ENCODE measurements around the gene FBXL15.
A peak's percentile ranks its signal among the peaks of the same experiment; 100 is the strongest.

FBXL15 gene

DNA sequence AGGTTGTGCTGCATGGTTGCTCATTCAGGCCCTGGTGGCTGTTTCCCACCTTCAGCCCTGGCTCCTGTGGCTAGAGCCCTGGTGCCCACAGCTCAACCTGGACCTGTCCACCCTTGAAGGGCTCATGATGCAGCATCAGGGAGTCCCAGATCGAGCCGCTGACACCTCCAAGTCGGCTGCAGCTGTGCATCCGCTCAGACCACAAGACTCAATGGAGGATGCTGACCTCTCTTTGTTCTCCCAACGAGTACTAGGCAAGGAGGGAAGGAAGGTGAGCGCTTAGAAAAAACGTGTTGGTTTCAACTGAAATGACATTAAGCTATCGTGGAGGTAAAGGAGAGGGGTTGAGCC, 40.2 kb downstream of the FBXL15 start:
- DNase-seq: no peak

DNA sequence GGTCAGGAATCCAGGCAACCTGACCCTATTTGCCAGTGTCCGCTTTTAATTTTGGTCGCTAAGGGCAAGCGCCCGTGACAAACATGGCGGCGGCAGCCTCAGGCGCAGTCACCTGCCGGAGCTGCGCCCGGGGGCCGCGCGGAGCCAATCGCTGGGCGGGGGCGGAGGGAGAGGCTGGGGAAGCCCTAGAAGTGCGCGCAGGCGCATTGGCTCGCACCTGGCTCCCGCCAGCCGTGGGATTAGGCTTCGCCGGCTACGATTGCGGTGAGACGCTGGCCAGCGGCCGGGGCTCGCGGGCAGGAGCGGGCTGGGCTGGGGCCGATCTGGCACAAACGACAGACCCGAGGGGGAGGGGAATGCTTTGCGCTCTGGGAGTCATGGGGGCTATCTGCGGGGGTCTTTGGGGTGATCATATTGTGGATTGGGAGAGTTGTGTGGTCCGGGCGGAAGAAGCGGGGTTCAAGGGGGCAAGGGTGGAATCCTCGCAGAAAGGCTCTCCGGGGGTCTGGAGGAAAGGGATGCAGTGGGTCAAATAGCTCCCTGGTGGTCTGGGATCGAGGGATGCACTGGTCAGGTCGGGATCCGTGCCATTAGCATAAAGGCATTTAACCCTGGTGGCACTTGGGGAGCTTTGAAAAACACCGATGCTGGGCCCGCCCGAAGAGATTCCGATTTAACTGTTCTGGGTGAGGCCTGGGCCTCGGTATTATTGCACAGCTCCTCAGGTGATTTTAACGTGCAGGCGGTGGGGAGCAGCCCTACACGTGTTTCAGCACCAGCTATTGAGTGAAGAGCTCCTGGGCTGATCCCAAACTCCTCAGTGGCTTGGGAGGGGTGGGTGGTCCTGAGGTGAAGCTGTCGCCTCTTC, 40.8 kb downstream of the FBXL15 start:
- peak; percentile 47 for DNase-seq

DNA sequence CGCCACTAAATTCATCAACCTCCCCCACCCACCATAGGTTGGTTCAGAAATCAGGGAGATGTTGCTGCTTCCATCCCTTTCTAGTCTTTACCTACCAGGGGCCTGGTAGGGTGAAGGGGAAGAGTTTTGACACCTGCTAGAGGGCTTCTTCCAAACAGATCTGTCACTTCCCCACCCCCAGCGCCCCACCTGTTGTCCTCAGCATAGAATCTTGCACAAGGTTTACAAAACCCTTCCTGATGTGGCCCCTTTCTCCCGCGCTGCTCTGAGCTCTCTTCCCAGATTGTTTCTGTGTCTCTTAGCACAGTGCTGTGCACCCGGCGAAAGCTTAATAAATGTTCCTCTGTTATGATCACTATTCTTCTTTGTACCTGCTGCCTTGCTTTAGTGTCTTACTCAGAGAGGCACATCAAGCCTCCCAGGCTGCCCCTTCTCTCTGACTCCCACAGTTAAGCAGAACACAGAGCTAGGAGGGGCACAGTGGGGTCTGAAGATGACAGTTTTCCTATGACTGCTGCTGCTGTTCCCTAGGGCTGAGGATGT, 41.9 kb downstream of the FBXL15 start:
- no peak for DNase-seq

GRCh38 chr10:102463983-102464382, 43.3 kb downstream of the FBXL15 start:
- DNase-seq: no peak

DNA sequence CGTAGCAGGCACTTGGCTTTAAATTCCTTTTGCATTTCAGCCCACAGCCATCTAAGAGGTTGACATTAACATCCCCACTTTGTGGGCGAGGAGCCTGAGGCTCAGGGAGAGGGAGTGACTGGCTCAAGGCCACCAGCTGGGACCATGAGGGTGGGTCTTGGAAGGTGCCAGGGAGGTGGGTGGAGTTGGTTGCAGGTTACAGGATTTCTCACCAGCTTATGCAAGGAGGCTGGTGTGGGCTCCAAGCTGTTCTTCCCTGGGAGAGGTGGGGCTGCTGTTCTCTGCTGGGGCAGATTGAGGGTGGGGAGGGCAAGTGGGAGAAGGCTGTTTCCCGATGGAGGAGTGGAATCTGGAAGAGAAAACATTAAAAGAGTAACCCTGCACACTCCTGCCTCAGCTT, 44.8 kb downstream of the FBXL15 start:
- no peak for DNase-seq

DNA sequence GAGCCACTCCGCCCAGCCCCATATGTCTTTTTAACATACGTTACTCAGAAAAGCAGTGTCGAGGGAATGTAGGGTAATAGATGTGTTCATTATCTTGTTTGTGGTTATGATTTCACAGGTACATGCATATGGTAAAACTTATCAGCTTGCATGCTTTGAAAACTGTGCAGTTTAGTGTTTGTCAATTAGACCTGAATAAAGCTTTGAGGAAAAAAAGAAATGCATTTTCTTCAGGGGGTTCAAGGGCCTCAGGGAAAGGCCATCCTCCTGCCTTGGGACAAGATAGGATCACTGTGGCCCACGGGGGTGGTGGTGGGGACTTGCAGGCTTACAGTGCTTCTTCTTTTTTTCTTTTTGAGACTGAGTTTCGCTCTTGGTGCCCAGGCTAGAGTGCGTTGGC, 46.7 kb downstream of the FBXL15 start:
- DNase-seq: no peak

- no peak for DNase-seq
Measured at GRCh38 chr10:102467971-102468438, 47.4 kb downstream of the FBXL15 start.

GRCh38 chr10:102468683-102469082, 48.0 kb downstream of the FBXL15 start:
- DNase-seq: no peak

DNA sequence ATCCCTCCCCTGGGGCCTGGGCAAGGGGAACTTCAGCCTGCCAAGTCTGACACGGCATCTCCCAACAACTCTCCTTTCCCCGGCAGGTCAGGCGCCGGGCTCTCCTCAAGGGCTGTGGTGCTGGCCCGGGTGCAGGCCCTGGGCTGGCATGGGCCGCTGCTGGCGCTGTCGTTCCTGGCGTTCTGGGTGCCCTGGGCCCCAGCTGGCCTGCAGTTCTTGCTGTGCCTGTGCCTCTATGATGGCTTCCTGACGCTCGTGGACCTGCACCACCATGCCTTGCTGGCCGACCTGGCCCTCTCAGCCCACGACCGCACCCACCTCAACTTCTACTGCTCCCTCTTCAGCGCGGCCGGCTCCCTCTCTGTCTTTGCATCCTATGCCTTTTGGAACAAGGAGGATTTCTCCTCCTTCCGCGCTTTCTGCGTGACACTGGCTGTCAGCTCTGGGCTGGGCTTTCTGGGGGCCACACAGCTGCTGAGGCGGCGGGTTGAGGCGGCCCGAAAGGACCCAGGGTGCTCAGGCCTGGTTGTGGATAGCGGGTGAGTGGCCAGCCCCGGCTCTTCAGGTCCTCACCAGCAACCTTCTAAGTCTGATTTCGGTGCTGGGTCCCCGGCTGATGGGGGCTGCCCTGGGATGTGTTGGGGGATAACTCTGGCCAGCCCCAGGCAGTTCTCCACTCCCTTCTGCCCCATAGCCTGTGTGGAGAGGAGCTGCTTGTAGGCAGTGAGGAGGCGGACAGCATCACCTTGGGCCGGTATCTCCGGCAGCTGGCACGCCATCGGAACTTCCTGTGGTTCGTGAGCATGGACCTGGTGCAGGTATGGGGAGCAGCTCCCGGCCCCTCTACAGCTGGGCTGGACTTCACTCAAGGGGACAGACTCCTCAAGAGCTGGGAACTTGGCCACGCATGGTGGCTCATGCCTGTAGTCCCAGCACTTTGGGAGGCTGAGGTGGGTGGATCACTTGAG, 50.2 kb downstream of the FBXL15 start:
- DNase-seq: no peak
